SJCRH30 (cell line): ENCODE results near the gene FXYD7. TPM values are rescaled to one million over a fixed set of nuclear protein-coding genes. Genes with fewer than 3 reads are reported as not detected.

Experiments used
- DNase-seq, 2 experiments: peaks; one replicate each; pipeline ENCODE4 v3.0.0-alpha.2; 2015 to 2020
- H3K27ac ChIP-seq: fragments of 250-450 bp; sonication (Bioruptor Pico); 2 replicates; pipeline ENCODE4 v1.5.1; 2020; ENCODE audit warnings: mild to moderate bottlenecking, moderate library complexity
- H3K27me3 ChIP-seq: fragments of 250-450 bp; sonication (Bioruptor Pico); 2 replicates; pipeline ENCODE4 v1.5.1; 2020; ENCODE audit warnings: mild to moderate bottlenecking, moderate library complexity
- H3K36me3 ChIP-seq: fragments of 250-450 bp; sonication (Bioruptor Pico); 2 replicates; pipeline ENCODE4 v1.5.1; 2020; ENCODE audit warnings: mild to moderate bottlenecking, moderate library complexity
- H3K4me1 ChIP-seq: fragments of 250-450 bp; sonication (Bioruptor Pico); 2 replicates; pipeline ENCODE4 v1.5.1; 2020; ENCODE audit warnings: mild to moderate bottlenecking, moderate library complexity
- H3K4me3 ChIP-seq: fragments of 250-450 bp; sonication (Bioruptor Pico); 2 replicates; pipeline ENCODE4 v1.5.1; 2020; ENCODE audit warnings: mild to moderate bottlenecking, moderate library complexity
- H3K9me3 ChIP-seq: fragments of 250-450 bp; sonication (Bioruptor Pico); replicated peaks from 2 replicates; pipeline ENCODE4 v1.5.1; 2020; ENCODE audit warnings: mild to moderate bottlenecking, moderate library complexity
- total RNA-seq: library from RNA; depleted of rRNA; stranded (reverse); fragments of >200 nt; shearing (Covaris generic); gene quantifications from 2 replicates; pipeline ENCODE4 v1.2.3, GENCODE V29; 2014

FXYD7 gene
- total RNA-seq, 1 experiment from 2014 or later = not detected

GRCh38 chr19:35105411-35106290 lies 37.4 kb upstream of the FXYD7 start:
- DNase-seq = no peak
- Histone ChIP-seq H3K4me3 (no peak overlapping the region), H3K9me3 (no peaks in the 10 kb centered on the region; the same call in 1 of the 2 replicates), H3K36me3 (no peaks in the 10 kb centered on the region), H3K4me1 (no peaks in the 10 kb centered on the region; the same call in 1 of the 2 replicates), H3K27ac (no peak overlapping the region), H3K27me3 (no peaks in the 10 kb centered on the region)

- no peaks in the 10 kb centered on the region; the same call in 1 of the 2 replicates for H3K9me3 ChIP-seq
- H3K27ac ChIP-seq = no peak overlapping the region
- no peaks in the 10 kb centered on the region for H3K27me3 ChIP-seq
- no peak for DNase-seq
- no peaks in the 10 kb centered on the region for H3K36me3 ChIP-seq
- no peaks in the 10 kb centered on the region; the same call in 1 of the 2 replicates for H3K4me1 ChIP-seq
- H3K4me3 ChIP-seq = no peak overlapping the region
Measured at GRCh38 chr19:35106291-35106583, 36.8 kb upstream of the FXYD7 start.

- no peak overlapping the region for H3K4me3 ChIP-seq
- H3K27me3 ChIP-seq = no peaks in the 10 kb centered on the region
- H3K4me1 ChIP-seq = no peaks in the 10 kb centered on the region; the same call in 1 of the 2 replicates
- H3K9me3 ChIP-seq = no peaks in the 10 kb centered on the region; the same call in 1 of the 2 replicates
- no peak overlapping the region for H3K27ac ChIP-seq
- H3K36me3 ChIP-seq = no peaks in the 10 kb centered on the region
- DNase-seq = no peak
Measured at GRCh38 chr19:35106898-35107541, 36.0 kb upstream of the FXYD7 start.

GRCh38 chr19:35107545-35107944 lies 35.5 kb upstream of the FXYD7 start:
- no peaks in the 10 kb centered on the region; the same call in 1 of the 2 replicates for H3K9me3 ChIP-seq
- no peak overlapping the region for H3K27ac ChIP-seq
- H3K4me1 ChIP-seq = no peaks in the 10 kb centered on the region; the same call in 1 of the 2 replicates
- H3K27me3 ChIP-seq = no peaks in the 10 kb centered on the region
- H3K36me3 ChIP-seq = no peaks in the 10 kb centered on the region
- DNase-seq = peak; percentile 33 to 62
- H3K4me3 ChIP-seq = no peak overlapping the region

GRCh38 chr19:35108730-35109129 lies 34.3 kb upstream of the FXYD7 start:
- Histone ChIP-seq H3K27me3 (no peaks in the 10 kb centered on the region), H3K27ac (no peak overlapping the region), H3K36me3 (no peaks in the 10 kb centered on the region), H3K4me3 (no peak overlapping the region), H3K9me3 (no peaks in the 10 kb centered on the region; the same call in 1 of the 2 replicates), H3K4me1 (no peaks in the 10 kb centered on the region; the same call in 1 of the 2 replicates)
- DNase-seq = no peak

- Histone ChIP-seq H3K4me1 (no peaks in the 10 kb centered on the region; the same call in 1 of the 2 replicates), H3K27me3 (no peaks in the 10 kb centered on the region; the same call in 1 of the 2 replicates), H3K9me3 (no peaks in the 10 kb centered on the region; the same call in 1 of the 2 replicates), H3K27ac (no peak overlapping the region), H3K36me3 (no peaks in the 10 kb centered on the region), H3K4me3 (no peak overlapping the region)
- no peak for DNase-seq
Measured at GRCh38 chr19:35109395-35110112, 33.5 kb upstream of the FXYD7 start.

- Histone ChIP-seq H3K4me3 (no peak overlapping the region), H3K4me1 (no peaks in the 10 kb centered on the region; the same call in 1 of the 2 replicates), H3K36me3 (no peaks in the 10 kb centered on the region), H3K27me3 (no peaks in the 10 kb centered on the region; the same call in none of the 2 replicates), H3K9me3 (no peaks in the 10 kb centered on the region; the same call in 1 of the 2 replicates), H3K27ac (no peak overlapping the region)
- DNase-seq = no peak
Measured at GRCh38 chr19:35110974-35111373, 32.1 kb upstream of the FXYD7 start.

GRCh38 chr19:35112995-35113688 lies 29.9 kb upstream of the FXYD7 start:
- H3K36me3 ChIP-seq = no peaks in the 10 kb centered on the region
- peaks cover 6% of the 10 kb centered on the region for H3K27me3 ChIP-seq
- no peaks in the 10 kb centered on the region for H3K9me3 ChIP-seq
- H3K4me3 ChIP-seq = no peak overlapping the region
- no peak overlapping the region for H3K27ac ChIP-seq
- DNase-seq = no peak
- no peaks in the 10 kb centered on the region for H3K4me1 ChIP-seq

- Histone ChIP-seq H3K27ac (no peak overlapping the region), H3K27me3 (peaks cover 6% of the 10 kb centered on the region), H3K9me3 (no peaks in the 10 kb centered on the region), H3K4me1 (no peaks in the 10 kb centered on the region), H3K36me3 (no peaks in the 10 kb centered on the region), H3K4me3 (no peak overlapping the region)
- DNase-seq = peak; percentile 62 to 81
Measured at GRCh38 chr19:35114353-35115176, 28.5 kb upstream of the FXYD7 start.

- H3K4me3 ChIP-seq = no peak within 1 kb of the TSS
- no peak for DNase-seq
- H3K27me3 ChIP-seq = peaks cover 6% of the 10 kb centered on the region
- H3K36me3 ChIP-seq = no peaks in the 10 kb centered on the region
- no peaks in the 10 kb centered on the region for H3K9me3 ChIP-seq
- no peaks in the 10 kb centered on the region for H3K4me1 ChIP-seq
- no peak within 1 kb of the TSS for H3K27ac ChIP-seq
Measured at GRCh38 chr19:35115177-35115951, 27.7 kb upstream of the FXYD7 start, which contains the start of gene FXYD3. TSS of gene FXYD3 (plus strand) at chr19:35115823. CDS start at chr19:35119377, 3,554 bp downstream.

- H3K27me3 ChIP-seq = peaks cover 6% of the 10 kb centered on the region
- no peaks in the 10 kb centered on the region for H3K4me1 ChIP-seq
- no peaks in the 10 kb centered on the region for H3K9me3 ChIP-seq
- H3K4me3 ChIP-seq = no peak overlapping the region
- no peaks in the 10 kb centered on the region for H3K36me3 ChIP-seq
- DNase-seq = no peak
- no peak overlapping the region for H3K27ac ChIP-seq
Measured at GRCh38 chr19:35116072-35116801, 26.8 kb upstream of the FXYD7 start.

GRCh38 chr19:35117116-35117515 lies 25.9 kb upstream of the FXYD7 start:
- Histone ChIP-seq H3K9me3 (no peaks in the 10 kb centered on the region), H3K4me3 (no peak overlapping the region), H3K36me3 (no peaks in the 10 kb centered on the region), H3K4me1 (no peaks in the 10 kb centered on the region), H3K27ac (no peak overlapping the region), H3K27me3 (peaks cover 11% of the 10 kb centered on the region)
- DNase-seq = no peak
